Astrocyte of the cerebellum (primary cell): ENCODE measurements around the gene CAMKK2.

Experiments used
- DNase-seq: peaks from one replicate; pipeline ENCODE4 v3.0.0-alpha.2; 2011; ENCODE audit warnings: low read depth
- H3K4me3 ChIP-seq: 2 replicates; pipeline ENCODE4 v1.5.1; 2011; ENCODE audit warnings: mild to moderate bottlenecking, low read depth, low read length, moderate library complexity
- in situ Hi-C: cut with HindIII; loops from 2 replicates; pipeline ENCODE4 v1.10.0; 2017; ENCODE audit warnings: low sequenced_read_pairs
- TF ChIP-seq, protein P1 (sequence below): IDR thresholded peaks from 2 replicates; pipeline ENCODE4 v1.5.1; 2012; ENCODE audit warnings: low read length, low read depth, moderate library complexity, mild to moderate bottlenecking; ENCODE audit errors: missing control alignments

The CAMKK2 gene

DNA sequence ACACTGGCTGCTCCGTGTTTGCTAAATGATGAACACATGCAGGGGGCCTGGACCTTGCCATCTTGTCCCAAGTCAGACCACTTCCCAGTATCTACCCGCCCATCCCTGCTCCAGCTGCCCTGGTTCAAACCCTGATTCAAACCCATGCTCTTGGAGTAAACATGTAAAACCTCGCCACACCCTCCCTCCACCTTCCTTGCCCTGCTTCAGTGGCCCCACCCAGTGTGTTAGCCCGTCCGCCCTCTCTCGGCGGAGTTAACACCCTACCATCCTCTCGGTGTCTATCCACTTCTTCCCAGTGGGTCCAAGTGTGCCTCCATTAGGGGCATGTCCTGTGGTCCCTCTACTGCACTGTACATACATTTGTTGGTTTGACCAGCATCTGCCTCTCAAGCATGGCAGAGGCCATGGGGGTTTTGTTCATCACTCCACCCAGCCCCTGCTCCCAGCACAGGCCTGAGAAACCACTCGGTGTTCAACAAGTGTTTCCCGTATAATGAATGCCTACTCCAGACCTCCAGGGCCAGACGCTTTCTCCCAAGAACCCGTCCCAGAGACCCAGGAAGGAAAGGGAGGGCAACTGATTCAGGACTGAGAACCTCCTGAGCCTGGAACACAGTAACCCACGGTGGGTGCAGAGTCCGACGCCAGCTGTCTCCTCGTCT is 49.5 kb downstream of the CAMKK2 start:
- in situ Hi-C loops, result no loop called here
- TF ChIP-seq, protein P1, sequence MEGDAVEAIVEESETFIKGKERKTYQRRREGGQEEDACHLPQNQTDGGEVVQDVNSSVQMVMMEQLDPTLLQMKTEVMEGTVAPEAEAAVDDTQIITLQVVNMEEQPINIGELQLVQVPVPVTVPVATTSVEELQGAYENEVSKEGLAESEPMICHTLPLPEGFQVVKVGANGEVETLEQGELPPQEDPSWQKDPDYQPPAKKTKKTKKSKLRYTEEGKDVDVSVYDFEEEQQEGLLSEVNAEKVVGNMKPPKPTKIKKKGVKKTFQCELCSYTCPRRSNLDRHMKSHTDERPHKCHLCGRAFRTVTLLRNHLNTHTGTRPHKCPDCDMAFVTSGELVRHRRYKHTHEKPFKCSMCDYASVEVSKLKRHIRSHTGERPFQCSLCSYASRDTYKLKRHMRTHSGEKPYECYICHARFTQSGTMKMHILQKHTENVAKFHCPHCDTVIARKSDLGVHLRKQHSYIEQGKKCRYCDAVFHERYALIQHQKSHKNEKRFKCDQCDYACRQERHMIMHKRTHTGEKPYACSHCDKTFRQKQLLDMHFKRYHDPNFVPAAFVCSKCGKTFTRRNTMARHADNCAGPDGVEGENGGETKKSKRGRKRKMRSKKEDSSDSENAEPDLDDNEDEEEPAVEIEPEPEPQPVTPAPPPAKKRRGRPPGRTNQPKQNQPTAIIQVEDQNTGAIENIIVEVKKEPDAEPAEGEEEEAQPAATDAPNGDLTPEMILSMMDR, result no peak
- no peak for DNase-seq

DNA sequence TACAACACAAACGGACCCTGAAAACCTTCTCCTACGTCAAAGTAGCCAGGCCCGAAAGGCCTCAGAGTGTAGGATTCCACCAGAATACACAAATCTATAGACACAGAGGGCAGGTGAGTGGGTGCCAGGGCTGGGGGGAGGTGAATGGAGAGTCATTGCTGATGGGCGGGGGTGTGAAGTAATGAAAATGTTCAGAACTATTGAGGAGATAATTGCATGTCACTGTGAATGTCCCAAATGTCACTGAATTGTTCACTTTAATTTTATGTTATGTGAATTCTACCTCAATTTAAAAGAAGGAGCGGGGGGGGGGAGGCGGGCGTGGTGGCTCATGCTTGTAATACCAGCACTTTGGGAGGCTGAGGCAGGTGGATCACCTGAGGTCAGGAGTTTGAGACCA is 50.6 kb downstream of the CAMKK2 start:
- in situ Hi-C loops, result no loop called here
- TF ChIP-seq, protein P1, result no peak
- H3K4me3 ChIP-seq, result no peak overlapping the region
- no peak for DNase-seq

More for the DNA sequence above, 49.5 kb downstream of the CAMKK2 start:
- H3K4me3 ChIP-seq, result no peak overlapping the region

DNA sequence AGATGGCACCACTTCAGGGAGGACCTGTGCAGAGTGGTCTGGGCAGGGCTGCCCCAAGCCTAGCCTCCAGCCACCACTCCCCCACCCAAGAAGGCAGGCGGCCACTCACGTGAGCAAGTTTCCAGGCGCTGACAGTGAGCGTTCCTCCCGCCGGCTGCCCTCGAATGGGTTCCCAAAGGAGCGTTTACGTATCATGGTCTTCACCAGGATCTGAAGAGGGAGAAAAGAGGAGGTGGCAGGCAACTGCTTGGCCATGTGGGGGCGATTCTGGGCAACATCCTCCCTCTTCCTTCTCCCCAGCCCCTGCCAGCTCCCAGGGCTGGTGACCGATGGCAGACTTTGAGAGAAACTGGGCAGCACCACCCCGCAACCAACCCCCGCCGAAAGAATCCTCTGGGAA is 51.5 kb downstream of the CAMKK2 start:
- H3K4me3 ChIP-seq, result no peak overlapping the region
- DNase-seq, result no peak
- in situ Hi-C loops, result no loop called here
- TF ChIP-seq, protein P1, result no peak

DNA sequence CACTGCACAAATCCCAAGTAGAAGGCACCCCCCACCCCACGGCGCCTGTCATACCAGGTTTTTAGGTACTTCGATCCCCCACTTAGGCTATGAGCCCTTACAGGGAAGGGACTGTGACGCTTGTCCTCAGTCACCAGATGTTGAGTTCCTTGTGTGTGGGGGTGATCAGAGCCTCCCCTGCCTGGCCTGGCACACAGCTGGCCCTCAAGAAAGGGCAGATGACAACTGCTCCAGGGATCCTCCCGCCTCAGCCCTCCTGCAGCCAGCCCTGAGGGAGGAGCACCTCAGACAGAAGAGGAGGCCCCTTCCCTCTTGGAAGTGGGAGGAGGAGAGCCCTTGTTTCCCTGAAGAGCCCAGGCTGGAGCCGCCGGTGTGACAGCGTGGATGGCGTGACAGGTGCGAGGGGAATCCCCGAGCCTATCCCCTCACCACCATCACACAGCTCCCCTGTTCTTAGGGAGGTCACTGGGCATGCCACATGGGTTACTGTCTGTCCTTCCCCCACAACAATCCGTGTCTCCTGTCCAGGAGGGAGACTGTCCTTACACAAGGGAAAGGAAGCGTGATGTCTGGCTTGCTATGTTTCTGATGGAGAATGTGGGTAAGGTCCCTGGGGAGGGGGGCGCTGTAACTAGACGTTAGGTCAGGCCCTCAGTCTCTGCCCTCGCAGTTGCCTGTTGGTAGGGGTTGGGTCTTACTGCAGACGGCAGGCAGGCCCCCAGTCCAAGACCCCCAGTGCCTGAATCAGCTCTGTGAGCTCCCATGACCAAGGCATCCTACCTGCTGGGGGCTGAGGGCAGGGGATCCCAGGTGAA is 55.1 kb downstream of the CAMKK2 start:
- TF ChIP-seq, protein P1, result no peak
- in situ Hi-C loops, result no loop called here
- DNase-seq, result no peak
- H3K4me3 ChIP-seq, result no peak overlapping the region

DNA sequence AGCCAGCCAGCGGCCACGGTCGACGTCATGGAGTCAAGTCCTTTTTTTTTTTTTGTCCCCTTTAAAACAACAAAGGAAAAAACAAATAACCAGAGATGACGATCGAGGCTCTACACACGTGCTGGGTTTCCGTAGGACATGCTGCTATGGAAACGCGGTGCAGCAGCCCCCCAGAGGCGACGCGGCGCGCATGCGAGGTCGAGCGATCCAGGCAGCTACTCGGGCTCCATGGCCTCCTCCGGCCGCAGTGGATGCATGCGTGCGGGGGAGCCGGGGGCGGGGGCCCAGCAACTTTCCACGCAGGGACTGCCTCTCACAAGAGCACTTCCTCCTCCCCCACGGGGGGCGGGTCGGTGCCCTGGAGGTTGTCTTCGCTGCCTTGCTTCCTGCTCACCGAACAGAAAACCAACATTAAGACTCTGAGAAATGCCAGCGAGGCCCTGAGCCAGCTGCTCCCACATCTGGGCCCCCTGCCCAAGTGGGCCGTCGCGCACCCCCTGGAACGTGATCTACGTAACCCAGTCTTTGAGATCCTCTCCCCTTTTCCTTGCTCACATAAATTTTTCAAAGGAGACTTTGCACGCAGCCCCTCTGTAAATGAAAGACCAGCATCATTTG is 55.9 kb downstream of the CAMKK2 start:
- DNase-seq, result no peak
- TF ChIP-seq, protein P1, result no peak
- in situ Hi-C loops, result no loop called here
- H3K4me3 ChIP-seq, result no peak overlapping the region

DNA sequence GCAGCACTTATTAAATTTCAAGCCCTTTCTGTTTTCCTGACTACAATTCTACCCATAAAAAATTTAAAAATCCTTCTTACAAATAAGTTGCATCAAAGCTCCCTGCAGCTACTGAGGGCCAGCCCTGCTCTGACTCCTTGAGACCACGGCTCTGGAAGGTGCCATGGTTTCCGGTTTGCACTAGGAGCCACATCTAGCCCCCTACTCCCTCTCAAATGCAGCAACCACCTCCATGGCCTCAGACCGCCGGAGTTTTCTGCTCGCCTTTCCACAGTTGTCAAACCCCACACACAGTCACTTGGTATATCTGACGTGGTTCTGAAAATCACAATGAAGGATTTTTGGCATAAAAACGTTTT is 56.5 kb downstream of the CAMKK2 start:
- in situ Hi-C loops, result no loop called here
- TF ChIP-seq, protein P1, result no peak
- DNase-seq, result no peak
- no peak overlapping the region for H3K4me3 ChIP-seq
